Heart left ventricle (tissue), 16 donors: ENCODE data around the gene CLDN11. TPM values are rescaled to one million over a fixed set of nuclear protein-coding genes. Genes with fewer than 3 reads are reported as not detected.

Experiments
- ATAC-seq, 4 donors: fragments of 200-7000 bp; cut with Tn5 transposase; one replicate each; pipeline ENCODE4 v1.9.1; 2020 to 2022; ENCODE audit warnings: moderate library complexity in 4 of 4, mild to moderate bottlenecking in 3 of 4, moderate number of reproducible peaks in 1 of 4
- DNase-seq, 5 donors: peaks; one replicate each; pipeline ENCODE4 v3.0.0-alpha.2; 2020
- H3K27ac ChIP-seq, 12 donors: fragments of 200-600 bp; sonication (generic) in 4 of 12; one replicate each; pipeline versions ENCODE4 v1.5.0 to v1.8.0; 2016 to 2022; ENCODE audit warnings: mild to moderate bottlenecking in 2 of 12
- H3K27me3 ChIP-seq, 9 donors: fragments of 200-600 bp; sonication (generic) in 2 of 9; one replicate each; pipeline versions ENCODE4 v1.5.1 to v1.8.0; 2016 to 2022; ENCODE audit warnings: mild to moderate bottlenecking in 3 of 9
- H3K36me3 ChIP-seq, 9 donors: fragments of 200-600 bp; sonication (generic) in 2 of 9; one replicate each; pipeline versions ENCODE4 v1.5.0 to v1.8.0; 2018 to 2022; ENCODE audit warnings: mild to moderate bottlenecking in 2 of 9
- H3K4me1 ChIP-seq, 12 donors: fragments of 200-600 bp; sonication (generic) in 4 of 12; one replicate each; pipeline versions ENCODE4 v1.5.0 to v1.8.0; 2016 to 2022; ENCODE audit warnings: mild to moderate bottlenecking in 3 of 12
- H3K4me3 ChIP-seq, 12 donors: fragments of 200-600 bp; sonication (generic) in 4 of 12; one replicate each; pipeline versions ENCODE4 v1.5.0 to v1.8.0; 2017 to 2022; ENCODE audit warnings: mild to moderate bottlenecking in 9 of 12, moderate library complexity in 4 of 12
- H3K9me3 ChIP-seq, 12 donors: fragments of 200-600 bp; sonication (generic) in 4 of 12; one replicate each; pipeline versions ENCODE4 v1.5.0 to v1.8.0; 2016 to 2022; ENCODE audit warnings: mild to moderate bottlenecking in 1 of 12
- CTCF ChIP-seq, 12 donors: fragments of 200-600 bp; sonication (generic) in 4 of 12; IDR thresholded peaks; one replicate each; pipeline versions ENCODE4 v1.5.0 to v1.8.0; 2018 to 2022; ENCODE audit warnings: antibody characterized with exemption in 12 of 12, mild to moderate bottlenecking in 5 of 12
- POLR2A ChIP-seq, 2 donors: fragments of 450-650 bp; IDR thresholded peaks; one replicate each; pipeline ENCODE4 v1.6.1; 2017; ENCODE audit warnings: antibody characterized with exemption in 2 of 2, mild to moderate bottlenecking in 2 of 2, moderate library complexity in 2 of 2
- WGBS, 4 donors: extraction: QIAGEN DNeasy Blood & Tissue Kit in 2 of 4; methylation state at CpG; one replicate each; pipeline versions ENCODE4 v1.1.5 to v1.1.7; 2013 to 2018; 5-methylcytosine and 5-hydroxymethylcytosine counted together
- intact Hi-C, 10 donors: fragments of 100-400 bp; cut with DNase I; formaldehyde crosslinking; loops; one replicate each; pipeline versions ENCODE4 v1.11.1 to v1.14.2; 2022
- long read RNA-seq, 3 donors: library from polyadenylated mRNA; unstranded; transcript quantifications; one replicate each; pipeline ENCODE4 v2.0.0, GENCODE V29; 2020 to 2021
- polyA plus RNA-seq, 2 donors: library from polyadenylated mRNA; stranded (reverse); fragments of 200-250 nt; gene quantifications; one replicate each; pipeline ENCODE4 v1.2.3, GENCODE V29; 2013
- total RNA-seq, 9 donors: library from RNA; depleted of rRNA in 2 of 9; stranded (reverse); fragments of >200 nt in 2 of 9; fragmentation: NEBNext Ultra II Directional in 3 of 9; extraction: Animal tissue kit (Norgen Biotek cat#: 25700) in 3 of 9; gene quantifications; one replicate each; pipeline versions ENCODE4 v1.1.0 to v1.2.4, GENCODE V29; 2016 to 2023
- donor health status: ischemic (EF 13 %, LVEDD 7.1; RV severe dilation, severe dysfunction).
- donor health status: healthy with polysubstance abuse.
- donor health status: DM: no; HTN: yes; CAD: no.
- donor health status: DM: no; HTN: no; CAD: no.
- donor health status: ischemic (EF 25% LVEDD 6.9; RV normal size, moderate dysfunction).
- donor health status: ischemic (EF 25% LVEDD 5.7; RV mildly dilated, moderate dysfunction).
- donor health status: healthy.
- donor health status: DM: yes; HTN: yes; CAD: no.
- donor health status: ischemic (EF 35%, LVEDD 5.7; RV mildly dilated, moderate dysfunction).
- donor health status: nonischemic (EF 11% LVEDD 7.7; RV severe dilation, severe dysfunction).
- donor health status: DM: yes; HTN: yes; CAD: no.
- donor health status: PGD.
- donor health status: ischemic (EF 29% LVEDD 5.4; RV normal size, mild dysfunction).
- donor health status: nonischemic (EF 23%, LVEDD 6.1; RV moderate dilation, normal function).

Gene CLDN11
- 10 to 100 TPM in 1 of 9 donors, 1 to 10 TPM in 8; 1.5 to 12.5 (median 3.8) TPM for total RNA-seq
- polyA plus RNA-seq: 1 to 10 TPM; 1.8 to 2.2 TPM
- long read RNA-seq, donor 1: 0 reads
- long read RNA-seq, donor 2: 0 reads
- long read RNA-seq, donor 3: 0 reads

- Histone ChIP-seq H3K9me3 (no peaks in the 10 kb centered on the region), H3K27me3 (peaks cover 0 to 37% (median 23%) of the 10 kb centered on the region in 9 donors), H3K4me1 (peaks cover 0 to 34% (median 22%) of the 10 kb centered on the region in 12 donors), H3K27ac (peak within 1 kb of the TSS in 11 of 12 donors; percentile 9 to 70 (median 53)), H3K4me3 (peak within 1 kb of the TSS; percentile 25 to 61 (median 50)), H3K36me3 (no peaks in the 10 kb centered on the region)
- peak in 3 of 4 donors; percentile 59 to 76 (median 75) for ATAC-seq
- DNase-seq: peak; percentile 33 to 64 (median 45)
- intact Hi-C loops: loop anchor here in 2 of 10 donors (5.0 to 10.0 kb wide), 2 partner anchors 274 to 426 kb away; no protein-coding TSS in a partner anchor
- TF ChIP-seq POLR2A (IDR thresholded peaks at IDR 0.05) (no peak), CTCF (IDR thresholded peaks at IDR 0.05) (no peak)
- WGBS, 4 donors: 2 to 10% (median 3%) methylated on average over 31 to 79 of the region's 79 CpGs
Observed at GRCh38 chr3:170418422-170419398, at the start of gene CLDN11. Gene CLDN11 (plus strand): TSS chr3:170418868. CDS start chr3:170419067, 199 bp downstream.

GRCh38 chr3:170368921-170369320, 49.7 kb upstream of the CLDN11 start:
- H3K27me3 ChIP-seq: no peaks in the 10 kb centered on the region
- no peak overlapping the region for H3K4me3 ChIP-seq
- peaks cover 0 to 27% (median 7%) of the 10 kb centered on the region in 9 donors for H3K36me3 ChIP-seq
- H3K4me1 ChIP-seq: peaks cover 0 to 53% (median 16%) of the 10 kb centered on the region in 12 donors
- TF ChIP-seq POLR2A (IDR thresholded peaks at IDR 0.05): no peak
- TF ChIP-seq CTCF (IDR thresholded peaks at IDR 0.05): peak; percentile 16 to 47 (median 26)
- ATAC-seq (no peak), DNase-seq (no peak)
- intact Hi-C loops: loop anchor here in 2 of 10 donors (10.0 kb wide), 1 partner anchor 54 kb away; no protein-coding TSS in a partner anchor
- no peaks in the 10 kb centered on the region for H3K9me3 ChIP-seq
- 73 to 81% (median 78%) methylated on average over 2 of the region's 2 CpGs for WGBS, 4 donors
- no peak overlapping the region for H3K27ac ChIP-seq

- Histone ChIP-seq H3K27me3 (no peaks in the 10 kb centered on the region), H3K9me3 (no peaks in the 10 kb centered on the region), H3K4me3 (no peak overlapping the region), H3K4me1 (peaks cover 0 to 48% (median 17%) of the 10 kb centered on the region in 12 donors), H3K27ac (no peak overlapping the region), H3K36me3 (peaks cover 0 to 34% (median 9%) of the 10 kb centered on the region in 9 donors)
- WGBS, 4 donors: 60 to 71% (median 66%) methylated on average over 2 of the region's 2 CpGs
- TF ChIP-seq POLR2A (IDR thresholded peaks at IDR 0.05): no peak
- no peak for TF ChIP-seq CTCF (IDR thresholded peaks at IDR 0.05)
- DNase-seq (no peak), ATAC-seq (no peak)
- intact Hi-C loops: no loop called here
Observed at GRCh38 chr3:170372190-170372879, 46.3 kb upstream of the CLDN11 start.
